ENCODE measurements around the gene PRKCA.

The PRKCA gene

GRCh38 chr17:66676421-66676820, 374.0 kb downstream of the PRKCA start:
- Histone ChIP-seq H2BK5ac (ENCODE audit: low read length) (no peak overlapping the region), H2AFZ (ENCODE audit: low read length) (peak overlapping the region; percentile 3), H3K27ac (replicated peaks; ENCODE audit: low read length) (no peak overlapping the region), H4K8ac (ENCODE audit: low read depth, low read length) (no peak overlapping the region), H3K27me3 (ENCODE audit: control insufficient read depth in 3 of 3, insufficient read depth in 3 of 3, low read depth in 1 of 3, low read length in 3 of 3) (no peaks in the 10 kb centered on the region), H3K14ac (ENCODE audit: low read length) (no peak overlapping the region), H3K36me3 (replicated peaks in 1 of 2; ENCODE audit: control insufficient read depth in 2 of 2, insufficient read depth in 2 of 2, low read length in 2 of 2) (no peaks in the 10 kb centered on the region), H3K18ac (ENCODE audit: low read length) (peak overlapping the region; percentile 76), H3K9ac (ENCODE audit: low read depth, low read length, poor library complexity) (no peak overlapping the region), H3K79me1 (ENCODE audit: low read depth, low read length) (no peaks in the 10 kb centered on the region), H3K4me2 (ENCODE audit: insufficient read depth, low read length, poor library complexity, severe bottlenecking) (no peak overlapping the region), H3K9me3 (replicated peaks in 1 of 2; ENCODE audit: control insufficient read depth in 2 of 2, insufficient read depth in 1 of 2, low read depth in 1 of 2, low read length in 2 of 2) (peaks cover 0 to 6% of the 10 kb centered on the region in 2 donors), H3K4ac (ENCODE audit: low read length) (no peak overlapping the region), H2AK5ac (ENCODE audit: low read depth, low read length) (no peak overlapping the region), H2BK120ac (ENCODE audit: low read depth, low read length) (no peak overlapping the region), H2BK12ac (ENCODE audit: low read length) (no peak overlapping the region), H3K4me1 (ENCODE audit: control insufficient read depth in 2 of 2, insufficient read depth in 1 of 2, low read depth in 1 of 2, low read length in 2 of 2) (peaks cover 4 to 7% of the 10 kb centered on the region in 2 donors), H4K91ac (ENCODE audit: low read depth, low read length, poor library complexity) (no peak overlapping the region), H2BK15ac (ENCODE audit: low read length) (no peak overlapping the region), H3K4me3 (ENCODE audit: low read length in 2 of 2) (no peak overlapping the region), H3K23ac (ENCODE audit: low read depth, low read length, poor library complexity) (no peak overlapping the region)
- no peak for DNase-seq (ENCODE audit: low spot score)
- WGBS, 2 donors (ENCODE audit: extremely low coverage in 2 of 2, insufficient read length in 2 of 2, insufficient replicate concordance in 1 of 2) = no CpG with 5 or more reads among the region's 11 CpGs

- Histone ChIP-seq H2BK5ac (ENCODE audit: low read length) (no peak overlapping the region), H3K9me3 (replicated peaks in 1 of 2; ENCODE audit: control insufficient read depth in 2 of 2, insufficient read depth in 1 of 2, low read depth in 1 of 2, low read length in 2 of 2) (peaks cover 0 to 6% of the 10 kb centered on the region in 2 donors), H3K14ac (ENCODE audit: low read length) (no peak overlapping the region), H4K8ac (ENCODE audit: low read depth, low read length) (no peak overlapping the region), H3K4me2 (ENCODE audit: insufficient read depth, low read length, poor library complexity, severe bottlenecking) (no peak overlapping the region), H3K4ac (ENCODE audit: low read length) (no peak overlapping the region), H3K79me1 (ENCODE audit: low read depth, low read length) (no peaks in the 10 kb centered on the region), H3K4me1 (ENCODE audit: control insufficient read depth in 2 of 2, insufficient read depth in 1 of 2, low read depth in 1 of 2, low read length in 2 of 2) (peaks cover 4 to 7% of the 10 kb centered on the region in 2 donors), H3K18ac (ENCODE audit: low read length) (no peak overlapping the region), H3K9ac (ENCODE audit: low read depth, low read length, poor library complexity) (no peak overlapping the region), H3K27ac (replicated peaks; ENCODE audit: low read length) (no peak overlapping the region), H3K23ac (ENCODE audit: low read depth, low read length, poor library complexity) (no peak overlapping the region), H3K4me3 (ENCODE audit: low read length in 2 of 2) (no peak overlapping the region), H2AK5ac (ENCODE audit: low read depth, low read length) (no peak overlapping the region), H2BK12ac (ENCODE audit: low read length) (no peak overlapping the region), H2BK120ac (ENCODE audit: low read depth, low read length) (no peak overlapping the region), H2BK15ac (ENCODE audit: low read length) (no peak overlapping the region), H2AFZ (ENCODE audit: low read length) (no peak overlapping the region), H3K36me3 (replicated peaks in 1 of 2; ENCODE audit: control insufficient read depth in 2 of 2, insufficient read depth in 2 of 2, low read length in 2 of 2) (no peaks in the 10 kb centered on the region), H4K91ac (ENCODE audit: low read depth, low read length, poor library complexity) (no peak overlapping the region), H3K27me3 (ENCODE audit: control insufficient read depth in 3 of 3, insufficient read depth in 3 of 3, low read depth in 1 of 3, low read length in 3 of 3) (no peaks in the 10 kb centered on the region)
- no peak for DNase-seq (ENCODE audit: low spot score)
- WGBS, 2 donors (ENCODE audit: extremely low coverage in 2 of 2, insufficient read length in 2 of 2, insufficient replicate concordance in 1 of 2) = no CpG with 5 or more reads among the region's 13 CpGs
These were observed 375.0 kb downstream of the PRKCA start for GRCh38 chr17:66677201-66677981.

- peaks cover 4 to 7% of the 10 kb centered on the region in 2 donors for H3K4me1 ChIP-seq (ENCODE audit: control insufficient read depth in 2 of 2, insufficient read depth in 1 of 2, low read depth in 1 of 2, low read length in 2 of 2)
- H3K14ac ChIP-seq (ENCODE audit: low read length) = no peak overlapping the region
- H3K79me1 ChIP-seq (ENCODE audit: low read depth, low read length) = no peaks in the 10 kb centered on the region
- no peak overlapping the region for H2AK5ac ChIP-seq (ENCODE audit: low read depth, low read length)
- no peak overlapping the region for H4K8ac ChIP-seq (ENCODE audit: low read depth, low read length)
- peaks cover 0 to 6% of the 10 kb centered on the region in 2 donors for H3K9me3 ChIP-seq (replicated peaks in 1 of 2; ENCODE audit: control insufficient read depth in 2 of 2, insufficient read depth in 1 of 2, low read depth in 1 of 2, low read length in 2 of 2)
- no peak overlapping the region for H2AFZ ChIP-seq (ENCODE audit: low read length)
- H3K9ac ChIP-seq (ENCODE audit: low read depth, low read length, poor library complexity) = no peak overlapping the region
- H2BK120ac ChIP-seq (ENCODE audit: low read depth, low read length) = no peak overlapping the region
- no peaks in the 10 kb centered on the region for H3K27me3 ChIP-seq (ENCODE audit: control insufficient read depth in 3 of 3, insufficient read depth in 3 of 3, low read depth in 1 of 3, low read length in 3 of 3)
- WGBS, 2 donors (ENCODE audit: extremely low coverage in 2 of 2, insufficient read length in 2 of 2, insufficient replicate concordance in 1 of 2) = no CpG with 5 or more reads among the region's 1 CpG
- H3K36me3 ChIP-seq (replicated peaks in 1 of 2; ENCODE audit: control insufficient read depth in 2 of 2, insufficient read depth in 2 of 2, low read length in 2 of 2) = no peaks in the 10 kb centered on the region
- no peak overlapping the region for H4K91ac ChIP-seq (ENCODE audit: low read depth, low read length, poor library complexity)
- no peak overlapping the region for H3K18ac ChIP-seq (ENCODE audit: low read length)
- no peak for DNase-seq (ENCODE audit: low spot score)
- H3K4me2 ChIP-seq (ENCODE audit: insufficient read depth, low read length, poor library complexity, severe bottlenecking) = no peak overlapping the region
- H3K23ac ChIP-seq (ENCODE audit: low read depth, low read length, poor library complexity) = no peak overlapping the region
- H3K4me3 ChIP-seq (ENCODE audit: low read length in 2 of 2) = no peak overlapping the region
- H3K27ac ChIP-seq (replicated peaks; ENCODE audit: low read length) = no peak overlapping the region
- H2BK5ac ChIP-seq (ENCODE audit: low read length) = no peak overlapping the region
- H2BK12ac ChIP-seq (ENCODE audit: low read length) = no peak overlapping the region
- H3K4ac ChIP-seq (ENCODE audit: low read length) = no peak overlapping the region
- H2BK15ac ChIP-seq (ENCODE audit: low read length) = no peak overlapping the region
These were observed 375.6 kb downstream of the PRKCA start for GRCh38 chr17:66678061-66678460.

- no peak overlapping the region for H3K27ac ChIP-seq (replicated peaks; ENCODE audit: low read length)
- WGBS, 2 donors (ENCODE audit: extremely low coverage in 2 of 2, insufficient read length in 2 of 2, insufficient replicate concordance in 1 of 2) = no CpG with 5 or more reads among the region's 2 CpGs
- H2AK5ac ChIP-seq (ENCODE audit: low read depth, low read length) = no peak overlapping the region
- no peak overlapping the region for H3K4me2 ChIP-seq (ENCODE audit: insufficient read depth, low read length, poor library complexity, severe bottlenecking)
- H3K36me3 ChIP-seq (replicated peaks in 1 of 2; ENCODE audit: control insufficient read depth in 2 of 2, insufficient read depth in 2 of 2, low read length in 2 of 2) = no peaks in the 10 kb centered on the region
- H3K4me1 ChIP-seq (ENCODE audit: control insufficient read depth in 2 of 2, insufficient read depth in 1 of 2, low read depth in 1 of 2, low read length in 2 of 2) = peaks cover 4 to 7% of the 10 kb centered on the region in 2 donors
- H3K4ac ChIP-seq (ENCODE audit: low read length) = no peak overlapping the region
- no peak for DNase-seq (ENCODE audit: low spot score)
- no peak overlapping the region for H3K14ac ChIP-seq (ENCODE audit: low read length)
- no peak overlapping the region for H2BK15ac ChIP-seq (ENCODE audit: low read length)
- H2BK5ac ChIP-seq (ENCODE audit: low read length) = no peak overlapping the region
- H3K23ac ChIP-seq (ENCODE audit: low read depth, low read length, poor library complexity) = no peak overlapping the region
- H3K9me3 ChIP-seq (replicated peaks in 1 of 2; ENCODE audit: control insufficient read depth in 2 of 2, insufficient read depth in 1 of 2, low read depth in 1 of 2, low read length in 2 of 2) = peaks cover 0 to 6% of the 10 kb centered on the region in 2 donors
- H4K8ac ChIP-seq (ENCODE audit: low read depth, low read length) = no peak overlapping the region
- no peak overlapping the region for H3K4me3 ChIP-seq (ENCODE audit: low read length in 2 of 2)
- H3K79me1 ChIP-seq (ENCODE audit: low read depth, low read length) = no peaks in the 10 kb centered on the region
- H2BK120ac ChIP-seq (ENCODE audit: low read depth, low read length) = no peak overlapping the region
- no peak overlapping the region for H2AFZ ChIP-seq (ENCODE audit: low read length)
- H3K9ac ChIP-seq (ENCODE audit: low read depth, low read length, poor library complexity) = no peak overlapping the region
- H4K91ac ChIP-seq (ENCODE audit: low read depth, low read length, poor library complexity) = no peak overlapping the region
- no peak overlapping the region for H2BK12ac ChIP-seq (ENCODE audit: low read length)
- no peak overlapping the region for H3K18ac ChIP-seq (ENCODE audit: low read length)
- H3K27me3 ChIP-seq (ENCODE audit: control insufficient read depth in 3 of 3, insufficient read depth in 3 of 3, low read depth in 1 of 3, low read length in 3 of 3) = no peaks in the 10 kb centered on the region
These were observed 376.4 kb downstream of the PRKCA start for GRCh38 chr17:66678827-66679226.

Measured in neuronal stem cell (in vitro differentiated cells).